Tibial nerve (tissue), 4 donors: ENCODE measurements around the gene RIN3.

ENCODE experiments used
- CTCF ChIP-seq, 5 experiments: fragments of 200-600 bp in 3 of 5; fragments of 450-650 bp in 2 of 5; sonication (generic) in 3 of 5; IDR thresholded peaks; one replicate each; pipeline ENCODE4 v1.5.1; 2016 to 2019; ENCODE audit warnings: antibody characterized with exemption in 5 of 5, mild to moderate bottlenecking in 3 of 5, moderate library complexity in 2 of 5
- EP300 ChIP-seq, 2 donors: sonication (generic); formaldehyde crosslinking; IDR thresholded peaks; one replicate each; pipeline ENCODE4 v1.6.1; 2017; ENCODE audit warnings: antibody characterized with exemption in 2 of 2, mild to moderate bottlenecking in 1 of 2
- POLR2A ChIP-seq, 2 donors: fragments of 450-650 bp; IDR thresholded peaks; one replicate each; pipeline ENCODE4 v1.6.1; 2017; ENCODE audit warnings: antibody characterized with exemption in 2 of 2, mild to moderate bottlenecking in 2 of 2, moderate library complexity in 2 of 2

- TF ChIP-seq CTCF (IDR thresholded peaks at IDR 0.05), result no peak
- no peak for TF ChIP-seq EP300 (IDR thresholded peaks at IDR 0.05)
- no peak for TF ChIP-seq POLR2A (IDR thresholded peaks at IDR 0.05)
Observed at GRCh38 chr14:92628636-92629035, 115.1 kb downstream of the RIN3 start.
